ENCODE measurements around the gene SUGCT.

DNA sequence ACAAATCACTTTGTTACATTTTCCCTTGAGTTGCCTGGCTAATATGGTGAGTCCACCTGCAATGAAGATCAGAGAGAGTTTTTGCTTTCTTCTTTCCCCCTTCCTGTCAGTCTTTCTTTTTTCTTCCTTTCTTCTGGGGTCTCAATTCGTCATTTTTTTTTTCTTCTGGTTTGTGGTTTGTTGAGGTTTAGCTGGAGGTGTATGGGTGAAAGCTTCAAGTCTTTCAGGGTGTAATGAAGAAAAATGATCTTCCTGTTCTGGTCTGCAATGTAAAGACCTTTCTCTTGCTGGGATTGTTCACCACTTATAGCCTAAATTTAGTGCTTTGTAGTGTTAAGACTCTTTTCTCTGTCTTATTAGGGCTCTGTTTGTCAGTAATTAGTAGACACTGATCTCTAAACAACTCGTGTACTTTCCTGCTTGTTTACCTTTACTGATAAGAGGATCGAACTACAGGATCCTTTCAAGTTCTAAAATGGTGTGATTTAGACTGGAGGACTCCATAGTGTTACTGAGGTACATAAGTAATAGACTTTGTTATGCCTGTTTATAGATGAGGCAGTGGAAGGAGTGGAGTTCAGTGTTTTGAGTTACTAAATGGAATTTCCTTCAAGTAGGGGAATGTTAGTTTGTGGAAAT lies 129.1 kb downstream of the SUGCT start:
- TF ChIP-seq, protein P1, sequence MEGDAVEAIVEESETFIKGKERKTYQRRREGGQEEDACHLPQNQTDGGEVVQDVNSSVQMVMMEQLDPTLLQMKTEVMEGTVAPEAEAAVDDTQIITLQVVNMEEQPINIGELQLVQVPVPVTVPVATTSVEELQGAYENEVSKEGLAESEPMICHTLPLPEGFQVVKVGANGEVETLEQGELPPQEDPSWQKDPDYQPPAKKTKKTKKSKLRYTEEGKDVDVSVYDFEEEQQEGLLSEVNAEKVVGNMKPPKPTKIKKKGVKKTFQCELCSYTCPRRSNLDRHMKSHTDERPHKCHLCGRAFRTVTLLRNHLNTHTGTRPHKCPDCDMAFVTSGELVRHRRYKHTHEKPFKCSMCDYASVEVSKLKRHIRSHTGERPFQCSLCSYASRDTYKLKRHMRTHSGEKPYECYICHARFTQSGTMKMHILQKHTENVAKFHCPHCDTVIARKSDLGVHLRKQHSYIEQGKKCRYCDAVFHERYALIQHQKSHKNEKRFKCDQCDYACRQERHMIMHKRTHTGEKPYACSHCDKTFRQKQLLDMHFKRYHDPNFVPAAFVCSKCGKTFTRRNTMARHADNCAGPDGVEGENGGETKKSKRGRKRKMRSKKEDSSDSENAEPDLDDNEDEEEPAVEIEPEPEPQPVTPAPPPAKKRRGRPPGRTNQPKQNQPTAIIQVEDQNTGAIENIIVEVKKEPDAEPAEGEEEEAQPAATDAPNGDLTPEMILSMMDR (IDR thresholded peaks at IDR 0.05; ENCODE audit: low read depth, low read length) = no peak
- TF ChIP-seq, protein P2, sequence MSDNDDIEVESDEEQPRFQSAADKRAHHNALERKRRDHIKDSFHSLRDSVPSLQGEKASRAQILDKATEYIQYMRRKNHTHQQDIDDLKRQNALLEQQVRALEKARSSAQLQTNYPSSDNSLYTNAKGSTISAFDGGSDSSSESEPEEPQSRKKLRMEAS (IDR thresholded peaks at IDR 0.05; ENCODE audit: low read depth, low read length) = no peak
- TF ChIP-seq POLR2A (IDR thresholded peaks at IDR 0.05; ENCODE audit: extremely low read depth, insufficient read length) (no peak), MYC (IDR thresholded peaks at IDR 0.05; ENCODE audit: low read depth, low read length) (no peak)
